ENCODE results near the gene FARP1.
"Not testable (repeated sequence)": the region's sequence is repeated elsewhere in the genome, so short reads cannot be mapped to it uniquely, and the experiment has no call there.

FARP1 gene

GRCh38 chr13:98260357-98261164 lies 117.7 kb downstream of the FARP1 start:
- Histone ChIP-seq H3K4me1 (ENCODE audit: control insufficient read depth, insufficient read depth, low read length) (peaks cover 2% of the 10 kb centered on the region), H3K36me3 (ENCODE audit: control insufficient read depth, insufficient read depth, low read length) (no peaks in the 10 kb centered on the region)

GRCh38 chr13:98261165-98261702 lies 118.3 kb downstream of the FARP1 start:
- Histone ChIP-seq H3K27me3 (ENCODE audit: control insufficient read depth, insufficient read depth, low read length) (no peaks in the 10 kb centered on the region), H3K27ac (ENCODE audit: low read length) (no peak overlapping the region), H3K9me3 (ENCODE audit: control insufficient read depth, insufficient read depth, low read length) (no peaks in the 10 kb centered on the region), H3K4me3 (ENCODE audit: low read length) (no peak overlapping the region), H3K36me3 (ENCODE audit: control insufficient read depth, insufficient read depth, low read length) (no peaks in the 10 kb centered on the region), H3K4me1 (ENCODE audit: control insufficient read depth, insufficient read depth, low read length) (no peaks in the 10 kb centered on the region; the same call in 1 of the 2 replicates)
- no peak for DNase-seq (ENCODE audit: low read depth, low spot score)
- WGBS (ENCODE audit: insufficient coverage, insufficient read length) = no CpG with 5 or more reads among the region's 6 CpGs

More at GRCh38 chr13:98260357-98261164, 117.7 kb downstream of the FARP1 start:
- Histone ChIP-seq H3K27me3 (ENCODE audit: control insufficient read depth, insufficient read depth, low read length) (no peaks in the 10 kb centered on the region), H3K4me3 (ENCODE audit: low read length) (no peak overlapping the region), H3K9me3 (ENCODE audit: control insufficient read depth, insufficient read depth, low read length) (no peaks in the 10 kb centered on the region), H3K27ac (ENCODE audit: low read length) (no peak overlapping the region)
- WGBS (ENCODE audit: insufficient coverage, insufficient read length) = no CpG with 5 or more reads among the region's 8 CpGs
- no peak for DNase-seq (ENCODE audit: low read depth, low spot score)

DNA sequence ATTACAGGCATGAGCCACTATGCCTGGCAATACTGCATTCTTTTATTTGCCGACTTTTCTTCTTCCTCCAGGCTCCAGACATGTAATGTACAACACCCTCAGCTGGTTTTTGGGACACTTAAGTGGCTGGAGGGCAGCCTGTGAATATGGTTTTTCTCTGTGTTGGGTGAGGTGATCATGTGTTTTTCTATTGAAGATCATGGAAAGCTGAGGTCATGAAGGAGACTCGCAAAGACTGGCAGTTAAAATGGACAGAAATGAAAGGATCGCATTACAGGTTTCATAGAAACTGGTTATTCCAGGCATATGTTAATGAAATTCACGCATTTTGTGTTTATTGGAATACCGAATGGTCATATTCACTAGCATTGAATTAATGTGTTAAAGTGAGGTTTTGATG lies 119.4 kb downstream of the FARP1 start:
- no peaks in the 10 kb centered on the region for H3K9me3 ChIP-seq (ENCODE audit: control insufficient read depth, insufficient read depth, low read length)
- no peaks in the 10 kb centered on the region for H3K27me3 ChIP-seq (ENCODE audit: control insufficient read depth, insufficient read depth, low read length)
- H3K36me3 ChIP-seq (ENCODE audit: control insufficient read depth, insufficient read depth, low read length) = no peaks in the 10 kb centered on the region
- no peak overlapping the region for H3K27ac ChIP-seq (ENCODE audit: low read length)
- WGBS (ENCODE audit: insufficient coverage, insufficient read length) = no CpG with 5 or more reads among the region's 5 CpGs
- no peaks in the 10 kb centered on the region; the same call in 1 of the 2 replicates for H3K4me1 ChIP-seq (ENCODE audit: control insufficient read depth, insufficient read depth, low read length)
- DNase-seq (ENCODE audit: low read depth, low spot score) = no peak
- H3K4me3 ChIP-seq (ENCODE audit: low read length) = no peak overlapping the region

DNA sequence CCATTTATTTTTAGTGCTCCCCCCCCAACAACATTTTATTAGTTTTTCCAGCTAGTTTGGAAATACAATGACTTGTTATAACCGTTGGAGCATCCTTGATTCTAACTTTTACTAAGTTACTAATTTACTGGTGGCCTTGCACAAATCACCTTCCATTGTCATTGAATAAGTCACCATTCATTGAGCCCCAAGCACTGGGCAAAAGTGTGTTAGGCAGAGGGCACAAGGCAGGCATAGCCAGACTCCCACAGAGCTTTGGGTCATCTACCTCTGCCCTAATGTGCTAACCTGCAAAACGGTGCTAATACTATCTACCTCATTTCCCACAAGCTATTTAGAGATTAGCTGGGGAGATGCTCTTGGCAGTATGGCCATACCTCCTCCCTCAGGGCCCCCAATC lies 120.9 kb downstream of the FARP1 start:
- no peaks in the 10 kb centered on the region for H3K27me3 ChIP-seq (ENCODE audit: control insufficient read depth, insufficient read depth, low read length)
- H3K4me1 ChIP-seq (ENCODE audit: control insufficient read depth, insufficient read depth, low read length) = no peaks in the 10 kb centered on the region; the same call in 1 of the 2 replicates
- H3K4me3 ChIP-seq (ENCODE audit: low read length) = no peak overlapping the region
- H3K9me3 ChIP-seq (ENCODE audit: control insufficient read depth, insufficient read depth, low read length) = no peaks in the 10 kb centered on the region
- H3K36me3 ChIP-seq (ENCODE audit: control insufficient read depth, insufficient read depth, low read length) = no peaks in the 10 kb centered on the region
- no peak for DNase-seq (ENCODE audit: low read depth, low spot score)
- H3K27ac ChIP-seq (ENCODE audit: low read length) = no peak overlapping the region
- WGBS (ENCODE audit: insufficient coverage, insufficient read length) = no CpG with 5 or more reads among the region's 2 CpGs

DNA sequence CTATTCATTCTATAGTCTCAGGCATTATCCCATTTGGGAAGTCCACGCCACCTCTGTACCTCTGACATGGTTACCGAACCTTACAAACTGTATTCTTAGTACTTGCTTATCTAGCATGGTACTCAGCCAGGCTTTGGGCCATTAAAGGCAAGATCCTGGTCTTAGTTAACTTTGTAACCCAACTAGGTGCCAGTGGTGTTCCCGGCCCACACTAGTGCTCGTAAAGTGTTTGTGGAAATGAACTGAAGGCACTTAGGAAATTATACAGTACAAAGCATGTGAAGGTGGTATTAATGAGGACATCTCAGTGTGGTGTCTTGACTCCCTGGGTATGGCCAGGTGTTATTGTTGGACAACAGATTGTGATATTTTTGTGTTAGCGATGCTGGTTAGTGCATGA lies 122.0 kb downstream of the FARP1 start:
- no CpG with 5 or more reads among the region's 5 CpGs for WGBS (ENCODE audit: insufficient coverage, insufficient read length)
- no peaks in the 10 kb centered on the region for H3K36me3 ChIP-seq (ENCODE audit: control insufficient read depth, insufficient read depth, low read length)

DNA sequence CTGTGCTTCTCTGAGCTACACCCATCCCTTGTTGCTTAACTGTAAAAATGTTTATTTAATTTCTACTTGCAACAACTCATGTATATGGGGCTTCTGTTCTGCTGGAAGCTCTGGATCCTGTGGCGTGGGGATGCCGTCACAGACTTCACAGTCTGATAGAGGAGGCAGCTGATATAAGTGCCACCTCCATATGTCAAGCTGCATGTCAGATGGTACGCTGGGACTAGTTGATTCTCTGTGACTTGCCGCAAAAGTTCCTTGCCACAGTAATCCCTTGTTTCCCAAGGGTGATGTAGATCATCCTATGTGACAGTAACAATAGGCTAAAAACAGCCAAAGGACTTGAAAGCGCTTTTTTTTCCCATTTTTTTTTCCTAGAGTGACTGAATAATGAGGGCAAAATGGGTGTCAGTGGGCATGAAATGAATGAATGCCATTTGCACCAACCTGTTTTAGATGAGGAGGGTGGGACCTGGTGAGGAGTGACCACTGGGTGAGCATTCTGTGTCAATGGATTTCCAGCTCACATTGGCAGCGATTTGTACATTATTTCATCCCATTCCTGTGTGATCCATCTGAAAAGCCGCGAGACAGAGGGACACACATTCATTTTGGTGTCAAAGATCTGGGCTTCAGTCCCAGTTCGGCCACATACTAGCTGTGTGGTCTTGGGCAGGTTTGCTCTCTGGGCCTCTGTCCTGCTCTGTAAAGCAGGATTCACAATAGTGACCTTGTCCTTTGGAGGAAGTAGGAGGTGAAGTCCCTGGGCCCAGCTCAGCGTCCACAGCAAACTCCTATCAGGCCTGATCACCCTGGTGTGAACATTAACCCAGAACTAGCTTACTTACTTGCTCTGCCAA lies 123.0 kb downstream of the FARP1 start:
- H3K4me1 ChIP-seq (ENCODE audit: control insufficient read depth, insufficient read depth, low read length) = no peaks in the 10 kb centered on the region; the same call in 1 of the 2 replicates
- no peak overlapping the region for H3K27ac ChIP-seq (ENCODE audit: low read length)
- no peak overlapping the region for H3K4me3 ChIP-seq (ENCODE audit: low read length)
- no peak for DNase-seq (ENCODE audit: low read depth, low spot score)
- no CpG with 5 or more reads among the region's 10 CpGs for WGBS (ENCODE audit: insufficient coverage, insufficient read length)
- no peaks in the 10 kb centered on the region for H3K36me3 ChIP-seq (ENCODE audit: control insufficient read depth, insufficient read depth, low read length)
- H3K9me3 ChIP-seq (ENCODE audit: control insufficient read depth, insufficient read depth, low read length) = no peaks in the 10 kb centered on the region
- H3K27me3 ChIP-seq (ENCODE audit: control insufficient read depth, insufficient read depth, low read length) = no peaks in the 10 kb centered on the region

More for the DNA sequence above, 122.0 kb downstream of the FARP1 start:
- H3K27me3 ChIP-seq (ENCODE audit: control insufficient read depth, insufficient read depth, low read length) = no peaks in the 10 kb centered on the region
- H3K27ac ChIP-seq (ENCODE audit: low read length) = no peak overlapping the region
- no peak overlapping the region for H3K4me3 ChIP-seq (ENCODE audit: low read length)
- no peaks in the 10 kb centered on the region; the same call in 1 of the 2 replicates for H3K4me1 ChIP-seq (ENCODE audit: control insufficient read depth, insufficient read depth, low read length)
- no peaks in the 10 kb centered on the region for H3K9me3 ChIP-seq (ENCODE audit: control insufficient read depth, insufficient read depth, low read length)
- DNase-seq (ENCODE audit: low read depth, low spot score) = no peak

GRCh38 chr13:98267080-98267912 lies 124.4 kb downstream of the FARP1 start:
- no peak for DNase-seq (ENCODE audit: low read depth, low spot score)
- no peak overlapping the region for H3K27ac ChIP-seq (ENCODE audit: low read length)
- no peaks in the 10 kb centered on the region for H3K9me3 ChIP-seq (ENCODE audit: control insufficient read depth, insufficient read depth, low read length)
- H3K4me1 ChIP-seq (ENCODE audit: control insufficient read depth, insufficient read depth, low read length) = no peaks in the 10 kb centered on the region
- no peaks in the 10 kb centered on the region for H3K27me3 ChIP-seq (ENCODE audit: control insufficient read depth, insufficient read depth, low read length)
- WGBS (ENCODE audit: insufficient coverage, insufficient read length) = no CpG with 5 or more reads among the region's 18 CpGs
- no peak overlapping the region for H3K4me3 ChIP-seq (ENCODE audit: low read length)
- no peaks in the 10 kb centered on the region for H3K36me3 ChIP-seq (ENCODE audit: control insufficient read depth, insufficient read depth, low read length)

DNA sequence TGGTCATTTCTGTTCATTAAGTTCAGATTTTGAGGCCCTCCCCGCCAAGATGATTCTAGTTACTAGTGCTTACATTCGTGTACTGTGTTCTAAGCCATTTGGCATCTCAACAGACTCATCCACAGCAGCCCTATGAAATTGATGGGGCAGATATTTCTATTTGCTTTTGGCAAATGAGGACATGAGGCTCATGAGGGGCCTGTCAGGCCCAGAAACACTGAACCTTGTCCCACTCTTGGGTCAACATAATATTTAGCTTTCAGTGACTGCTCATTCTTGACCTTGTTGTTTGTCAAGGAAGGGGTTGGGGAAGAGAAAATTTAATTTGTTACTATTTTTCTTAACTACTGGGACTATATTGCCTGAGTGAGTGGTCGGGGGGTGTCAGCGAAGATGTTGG lies 126.5 kb downstream of the FARP1 start:
- no CpG with 5 or more reads among the region's 4 CpGs for WGBS (ENCODE audit: insufficient coverage, insufficient read length)
- DNase-seq (ENCODE audit: low read depth, low spot score) = no peak
- H3K9me3 ChIP-seq (ENCODE audit: control insufficient read depth, insufficient read depth, low read length) = no peaks in the 10 kb centered on the region
- H3K4me3 ChIP-seq (ENCODE audit: low read length) = no peak overlapping the region
- H3K36me3 ChIP-seq (ENCODE audit: control insufficient read depth, insufficient read depth, low read length) = no peaks in the 10 kb centered on the region
- H3K4me1 ChIP-seq (ENCODE audit: control insufficient read depth, insufficient read depth, low read length) = no peaks in the 10 kb centered on the region; the same call in 1 of the 2 replicates
- H3K27ac ChIP-seq (ENCODE audit: low read length) = no peak overlapping the region
- no peaks in the 10 kb centered on the region for H3K27me3 ChIP-seq (ENCODE audit: control insufficient read depth, insufficient read depth, low read length)

GRCh38 chr13:98270819-98271218 lies 127.9 kb downstream of the FARP1 start:
- no peak for DNase-seq (ENCODE audit: low read depth, low spot score)
- Histone ChIP-seq H3K27me3 (ENCODE audit: control insufficient read depth, insufficient read depth, low read length) (no peaks in the 10 kb centered on the region), H3K4me1 (ENCODE audit: control insufficient read depth, insufficient read depth, low read length) (no peaks in the 10 kb centered on the region; the same call in 1 of the 2 replicates), H3K27ac (ENCODE audit: low read length) (no peak overlapping the region), H3K9me3 (ENCODE audit: control insufficient read depth, insufficient read depth, low read length) (no peaks in the 10 kb centered on the region), H3K36me3 (ENCODE audit: control insufficient read depth, insufficient read depth, low read length) (no peaks in the 10 kb centered on the region), H3K4me3 (ENCODE audit: low read length) (no peak overlapping the region)
- WGBS (ENCODE audit: insufficient coverage, insufficient read length) = no CpG with 5 or more reads among the region's 9 CpGs

DNA sequence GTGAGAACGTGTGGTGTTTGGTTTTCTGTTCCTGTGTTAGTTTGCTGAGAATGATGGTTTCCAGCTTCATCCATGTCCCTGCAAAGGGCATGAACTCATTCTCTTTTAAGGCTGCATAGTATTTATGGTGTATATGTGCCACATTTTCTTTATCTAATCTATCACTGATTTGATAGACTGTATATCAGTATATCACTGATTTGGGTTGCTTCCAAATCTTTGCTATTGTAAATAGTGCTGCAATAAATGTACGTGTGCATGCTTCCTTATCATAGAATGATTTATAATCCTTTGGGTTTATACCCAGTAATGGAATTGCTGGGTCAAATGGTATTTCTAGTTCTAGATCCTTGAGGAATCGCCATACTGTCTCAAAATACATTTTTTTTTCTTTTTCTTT lies 128.8 kb downstream of the FARP1 start:
- not testable (repeated sequence) for H3K27ac ChIP-seq (ENCODE audit: low read length); H3K27me3 ChIP-seq (ENCODE audit: control insufficient read depth, insufficient read depth, low read length); DNase-seq (ENCODE audit: low read depth, low spot score); H3K9me3 ChIP-seq (ENCODE audit: control insufficient read depth, insufficient read depth, low read length); H3K4me3 ChIP-seq (ENCODE audit: low read length); H3K36me3 ChIP-seq (ENCODE audit: control insufficient read depth, insufficient read depth, low read length); H3K4me1 ChIP-seq (ENCODE audit: control insufficient read depth, insufficient read depth, low read length)
- WGBS (ENCODE audit: insufficient coverage, insufficient read length) = no CpG with 5 or more reads among the region's 3 CpGs
